HEK293 (cell line): ENCODE data around the gene SIL1.

Source experiments
- CTCF ChIA-PET: fragments of 350-600 bp; formaldehyde crosslinking; extraction: SDS; loops from one replicate; lab custom pipeline; 2021; ENCODE audit warnings: antibody characterized with exemption; lab: Yijun Ruan, JAX
- POLR2A ChIA-PET: fragments of 300-600 bp; formaldehyde crosslinking; extraction: SDS; loops from one replicate; lab custom pipeline; 2020; ENCODE audit warnings: antibody characterized with exemption, inconsistent platforms; lab: Yijun Ruan, JAX
- H3K27ac ChIP-seq: fragments of 200-500 bp; sonication (Bioruptor generic); 2 replicates; pipeline ENCODE4 v1.5.1; 2014; ENCODE audit warnings: low read depth, low read length, control low read depth, inconsistent platforms; ENCODE audit errors: extremely low read depth
- H3K36me3 ChIP-seq, 2 experiments: fragments of 200-500 bp in 1 of 2; sonication (Bioruptor generic) in 1 of 2; 1 replicate in 1 of 2; 2 replicates in 1 of 2; pipeline ENCODE4 v1.5.1; 2014 to 2017; ENCODE audit warnings: inconsistent platforms in 2 of 2, low read length in 2 of 2; ENCODE audit not compliant: control insufficient read depth in 2 of 2, insufficient read depth in 1 of 2
- H3K4me1 ChIP-seq: fragments of 200-500 bp; sonication (Bioruptor generic); 2 replicates; pipeline ENCODE4 v1.5.1; 2014; ENCODE audit warnings: mild to moderate bottlenecking, low read length, inconsistent platforms; ENCODE audit not compliant: control insufficient read depth, insufficient read depth
- H3K4me3 ChIP-seq: 2 replicates; pipeline ENCODE4 v1.5.1; 2011; ENCODE audit warnings: low read depth, mild to moderate bottlenecking, control low read depth, low read length, moderate library complexity
- H3K9me3 ChIP-seq: fragments of 200-500 bp; sonication (Bioruptor generic); 2 replicates; pipeline ENCODE4 v1.5.1; 2014; ENCODE audit warnings: low read depth, low read length, inconsistent platforms; ENCODE audit not compliant: control insufficient read depth, insufficient read depth
- BCL11A ChIP-seq: fragments of 450-650 bp; formaldehyde crosslinking; IDR thresholded peaks from 2 replicates; pipeline ENCODE4 v1.5.1; 2016; ENCODE audit warnings: low read depth, missing biosample characterization, missing genetic modification characterization
- KLF1 ChIP-seq: fragments of 450-650 bp; formaldehyde crosslinking; IDR thresholded peaks from 2 replicates; pipeline ENCODE4 v1.5.1; 2016; ENCODE audit warnings: missing biosample characterization, missing genetic modification characterization
- OVOL3 ChIP-seq: fragments of 450-650 bp; formaldehyde crosslinking; IDR thresholded peaks from 2 replicates; pipeline ENCODE4 v1.5.1; 2016; ENCODE audit warnings: missing biosample characterization, missing genetic modification characterization
- PATZ1 ChIP-seq: fragments of 450-650 bp; formaldehyde crosslinking; IDR thresholded peaks from 2 replicates; pipeline ENCODE4 v1.5.1; 2016; ENCODE audit warnings: missing biosample characterization, missing genetic modification characterization
- REPIN1 ChIP-seq: fragments of 450-650 bp; formaldehyde crosslinking; IDR thresholded peaks from 2 replicates; pipeline ENCODE4 v1.5.1; 2017; ENCODE audit warnings: missing biosample characterization, missing genetic modification characterization, low read depth
- TCF7L2 ChIP-seq: IDR thresholded peaks from 2 replicates; pipeline ENCODE4 v1.6.1; 2011; ENCODE audit warnings: low read depth, mild to moderate bottlenecking, inconsistent platforms, low read length, moderate library complexity, borderline replicate concordance
- YY1 ChIP-seq: fragments of 450-650 bp; formaldehyde crosslinking; IDR thresholded peaks from 2 replicates; pipeline ENCODE4 v1.5.1; 2018; ENCODE audit warnings: missing biosample characterization, missing genetic modification characterization
- ZNF157 ChIP-seq: fragments of 450-650 bp; formaldehyde crosslinking; IDR thresholded peaks from 2 replicates; pipeline ENCODE4 v1.5.1; 2016; ENCODE audit warnings: missing biosample characterization, missing genetic modification characterization
- ZNF19 ChIP-seq: fragments of 450-650 bp; formaldehyde crosslinking; IDR thresholded peaks from 2 replicates; pipeline ENCODE4; 2016; ENCODE audit warnings: missing biosample characterization, missing genetic modification characterization, low read depth
- ZNF214 ChIP-seq: fragments of 450-650 bp; formaldehyde crosslinking; IDR thresholded peaks from 2 replicates; pipeline ENCODE4 v1.5.1; 2017; ENCODE audit warnings: missing biosample characterization, mild to moderate bottlenecking, missing genetic modification characterization, borderline replicate concordance
- ZNF23 ChIP-seq: fragments of 450-650 bp; formaldehyde crosslinking; IDR thresholded peaks from 2 replicates; pipeline ENCODE4 v1.5.1; 2016; ENCODE audit warnings: missing biosample characterization, missing genetic modification characterization, borderline replicate concordance
- ZNF239 ChIP-seq: fragments of 450-650 bp; formaldehyde crosslinking; IDR thresholded peaks from 2 replicates; pipeline ENCODE4 v1.5.1; 2016; ENCODE audit warnings: missing biosample characterization, missing genetic modification characterization
- ZNF311 ChIP-seq: fragments of 450-650 bp; formaldehyde crosslinking; IDR thresholded peaks from 2 replicates; pipeline ENCODE4 v1.5.1; 2017; ENCODE audit warnings: missing biosample characterization, missing genetic modification characterization, borderline replicate concordance
- ZNF366 ChIP-seq: fragments of 450-650 bp; formaldehyde crosslinking; conservative IDR thresholded peaks from 2 replicates; pipeline ENCODE4 v1.5.1; 2016; ENCODE audit warnings: missing biosample characterization, missing genetic modification characterization
- ZNF394 ChIP-seq: fragments of 450-650 bp; formaldehyde crosslinking; IDR thresholded peaks from 2 replicates; pipeline ENCODE4 v1.5.1; 2016; ENCODE audit warnings: missing biosample characterization, missing genetic modification characterization, mild to moderate bottlenecking, moderate library complexity, borderline replicate concordance
- ZNF473 ChIP-seq: fragments of 450-650 bp; formaldehyde crosslinking; IDR thresholded peaks from 2 replicates; pipeline ENCODE4 v1.5.1; 2017; ENCODE audit warnings: missing biosample characterization, missing genetic modification characterization
- ZNF529 ChIP-seq: fragments of 450-650 bp; formaldehyde crosslinking; IDR thresholded peaks from 2 replicates; pipeline ENCODE4 v1.5.1; 2017; ENCODE audit warnings: missing genetic modification characterization, missing biosample characterization; ENCODE audit not compliant: insufficient replicate concordance
- ZNF571 ChIP-seq: fragments of 450-650 bp; formaldehyde crosslinking; IDR thresholded peaks from 2 replicates; pipeline ENCODE4 v1.5.0; 2017; ENCODE audit warnings: missing biosample characterization, missing genetic modification characterization
- ZNF580 ChIP-seq: fragments of 450-650 bp; formaldehyde crosslinking; IDR thresholded peaks from 2 replicates; pipeline ENCODE4 v1.5.1; 2016; ENCODE audit warnings: missing biosample characterization, missing genetic modification characterization
- ZNF596 ChIP-seq: fragments of 450-650 bp; IDR thresholded peaks from 2 replicates; pipeline ENCODE4 v1.5.0; 2018; ENCODE audit warnings: missing biosample characterization, mild to moderate bottlenecking, missing genetic modification characterization, moderate library complexity
- ZNF624 ChIP-seq: fragments of 450-650 bp; formaldehyde crosslinking; IDR thresholded peaks from 2 replicates; pipeline ENCODE4 v1.5.1; 2017; ENCODE audit warnings: missing biosample characterization, missing genetic modification characterization
- ZNF837 ChIP-seq: fragments of 450-650 bp; formaldehyde crosslinking; IDR thresholded peaks from 2 replicates; pipeline ENCODE4 v1.5.1; 2016; ENCODE audit warnings: missing biosample characterization, missing genetic modification characterization
- ZSCAN18 ChIP-seq: fragments of 450-650 bp; formaldehyde crosslinking; IDR thresholded peaks from 2 replicates; pipeline ENCODE4 v1.5.1; 2016; ENCODE audit warnings: missing biosample characterization, missing genetic modification characterization
- ZSCAN4 ChIP-seq: fragments of 450-650 bp; formaldehyde crosslinking; IDR thresholded peaks from 2 replicates; pipeline ENCODE4 v1.5.1; 2017; ENCODE audit warnings: missing biosample characterization, missing genetic modification characterization
- ZXDB ChIP-seq: fragments of 450-650 bp; formaldehyde crosslinking; IDR thresholded peaks from 2 replicates; pipeline ENCODE4 v1.5.1; 2016; ENCODE audit warnings: missing biosample characterization, missing genetic modification characterization
- TF ChIP-seq, protein P1 (sequence below): fragments of 450-650 bp; formaldehyde crosslinking; IDR thresholded peaks from 2 replicates; pipeline ENCODE4 v1.5.1; 2016; ENCODE audit warnings: missing biosample characterization, missing genetic modification characterization

SIL1 gene

DNA sequence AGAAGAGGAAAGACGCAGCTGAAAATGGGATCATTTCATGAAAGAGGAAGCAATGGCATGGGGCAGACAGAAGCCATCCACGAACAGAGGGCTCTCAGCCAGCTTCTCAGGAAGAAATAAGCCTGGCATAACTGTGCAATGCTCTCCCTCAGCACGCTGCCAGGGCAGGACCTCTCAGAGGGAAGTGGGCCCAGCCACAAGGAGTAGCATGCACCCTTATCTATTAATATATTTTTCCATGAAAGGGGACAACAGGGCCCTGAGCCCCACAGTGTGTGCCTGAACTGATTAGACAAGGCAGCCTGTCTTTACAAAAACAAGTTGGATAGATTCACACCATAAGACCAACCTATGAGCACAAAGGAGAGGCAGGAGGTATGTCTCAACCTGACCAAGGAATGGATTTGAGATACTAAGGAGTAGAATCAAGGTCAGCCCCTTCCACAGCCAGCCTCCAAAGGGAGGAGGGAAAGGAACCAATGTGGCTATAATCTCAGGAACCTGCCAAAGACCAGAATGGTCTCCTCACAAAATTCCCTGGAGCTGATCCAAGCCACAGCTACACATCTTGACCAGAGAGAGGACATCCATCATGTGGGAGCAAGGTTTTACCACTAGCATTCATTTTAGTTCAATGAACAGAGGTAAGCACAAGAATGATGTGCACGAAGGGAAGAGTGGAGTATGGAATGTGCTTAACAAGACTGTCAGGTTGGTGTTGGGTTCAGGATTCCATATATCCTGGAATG lies 154.8 kb downstream of the SIL1 start:
- ChIA-PET CTCF (no interaction called here), POLR2A (no interaction called here)
- Histone ChIP-seq H3K27ac (no peak overlapping the region), H3K4me1 (no peaks in the 10 kb centered on the region), H3K4me3 (no peak overlapping the region), H3K36me3 (no peaks in the 10 kb centered on the region), H3K9me3 (no peaks in the 10 kb centered on the region)
- TF ChIP-seq YY1, result no peak
- TF ChIP-seq ZNF473 (tag by site-specific recombination), result no peak
- no peak for TF ChIP-seq ZNF624
- TF ChIP-seq ZNF214, result no peak
- TF ChIP-seq ZSCAN4, result no peak
- no peak for TF ChIP-seq ZXDB (tag by site-specific recombination)
- no peak for TF ChIP-seq OVOL3 (tag by site-specific recombination)
- TF ChIP-seq ZNF529 (tag by site-specific recombination), result no peak
- no peak for TF ChIP-seq ZNF596 (tag by site-specific recombination)
- no peak for TF ChIP-seq ZNF366
- no peak for TF ChIP-seq KLF1 (tag by site-specific recombination)
- no peak for TF ChIP-seq ZNF19 (tag by site-specific recombination)
- no peak for TF ChIP-seq ZNF157 (tag by site-specific recombination)
- TF ChIP-seq ZNF311 (tag by site-specific recombination), result no peak

- ChIA-PET CTCF (no interaction called here), POLR2A (no interaction called here)
- Histone ChIP-seq H3K27ac (no peak overlapping the region), H3K36me3 (no peaks in the 10 kb centered on the region), H3K9me3 (no peaks in the 10 kb centered on the region), H3K4me3 (no peak overlapping the region), H3K4me1 (no peaks in the 10 kb centered on the region)
- TF ChIP-seq, protein P1, sequence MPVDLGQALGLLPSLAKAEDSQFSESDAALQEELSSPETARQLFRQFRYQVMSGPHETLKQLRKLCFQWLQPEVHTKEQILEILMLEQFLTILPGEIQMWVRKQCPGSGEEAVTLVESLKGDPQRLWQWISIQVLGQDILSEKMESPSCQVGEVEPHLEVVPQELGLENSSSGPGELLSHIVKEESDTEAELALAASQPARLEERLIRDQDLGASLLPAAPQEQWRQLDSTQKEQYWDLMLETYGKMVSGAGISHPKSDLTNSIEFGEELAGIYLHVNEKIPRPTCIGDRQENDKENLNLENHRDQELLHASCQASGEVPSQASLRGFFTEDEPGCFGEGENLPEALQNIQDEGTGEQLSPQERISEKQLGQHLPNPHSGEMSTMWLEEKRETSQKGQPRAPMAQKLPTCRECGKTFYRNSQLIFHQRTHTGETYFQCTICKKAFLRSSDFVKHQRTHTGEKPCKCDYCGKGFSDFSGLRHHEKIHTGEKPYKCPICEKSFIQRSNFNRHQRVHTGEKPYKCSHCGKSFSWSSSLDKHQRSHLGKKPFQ (tag by site-specific recombination), result no peak
- no peak for TF ChIP-seq ZNF837 (tag by site-specific recombination)
- no peak for TF ChIP-seq TCF7L2
- TF ChIP-seq ZNF571 (tag by site-specific recombination), result no peak
These were observed 158.1 kb downstream of the SIL1 start for GRCh38 chr5:139040081-139040480.

DNA sequence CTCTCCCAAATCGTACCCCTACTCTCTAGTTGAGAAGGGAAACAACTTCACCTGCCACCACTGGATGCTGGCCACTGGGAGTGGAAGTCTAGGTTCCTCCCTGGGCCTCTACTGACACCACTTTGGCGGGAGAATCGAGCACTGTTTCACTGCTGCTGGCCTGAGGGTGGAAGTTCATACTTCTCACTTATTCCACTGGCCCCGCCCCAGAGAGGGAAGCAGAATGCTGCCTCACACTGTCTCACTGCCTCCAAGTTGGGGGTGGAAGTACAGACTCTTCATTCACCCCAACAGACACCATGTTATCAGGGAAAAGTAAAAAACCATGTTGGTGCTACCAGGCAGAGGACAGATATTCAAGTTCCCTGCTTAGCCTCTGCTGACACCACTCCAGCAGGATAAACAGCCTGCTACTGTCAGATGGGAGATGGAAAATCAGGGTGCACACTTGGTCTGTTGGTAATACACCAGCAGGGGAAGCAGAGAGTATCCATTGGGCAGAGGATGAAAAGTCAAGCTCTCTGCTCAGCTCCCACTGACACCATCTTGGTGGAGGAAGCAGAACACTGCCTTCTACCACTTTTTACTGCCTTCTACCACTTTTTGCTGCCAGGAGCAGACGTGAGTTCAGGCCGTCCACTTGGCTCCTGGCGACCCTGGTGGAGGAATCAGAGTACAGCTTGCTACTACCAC lies 159.4 kb downstream of the SIL1 start:
- POLR2A ChIA-PET, result no interaction called here
- H3K9me3 ChIP-seq, result no peaks in the 10 kb centered on the region
- no peaks in the 10 kb centered on the region for H3K4me1 ChIP-seq
- no peak overlapping the region for H3K4me3 ChIP-seq
- H3K36me3 ChIP-seq, result no peaks in the 10 kb centered on the region
- CTCF ChIA-PET, result interaction anchor here (0.6 to 0.8 kb wide), 3 partner anchors 7 to 1887 kb away, joined by 3 read pairs; partner anchors contain the start of gene PCDHAC1
- H3K27ac ChIP-seq, result no peak overlapping the region
- TF ChIP-seq REPIN1 (tag by site-specific recombination), result no peak
- no peak for TF ChIP-seq ZNF580 (tag by site-specific recombination)
- TF ChIP-seq BCL11A, result no peak
- no peak for TF ChIP-seq ZNF394 (tag by site-specific recombination)
- TF ChIP-seq ZNF239 (tag by site-specific recombination), result no peak
- TF ChIP-seq ZNF23 (tag by site-specific recombination), result no peak
- TF ChIP-seq PATZ1 (tag by site-specific recombination), result no peak
- TF ChIP-seq ZSCAN18 (tag by site-specific recombination), result no peak
